ENCODE data around the gene CTF1.
A peak's percentile ranks its signal among the peaks of the same experiment; 100 is the strongest.

DNA sequence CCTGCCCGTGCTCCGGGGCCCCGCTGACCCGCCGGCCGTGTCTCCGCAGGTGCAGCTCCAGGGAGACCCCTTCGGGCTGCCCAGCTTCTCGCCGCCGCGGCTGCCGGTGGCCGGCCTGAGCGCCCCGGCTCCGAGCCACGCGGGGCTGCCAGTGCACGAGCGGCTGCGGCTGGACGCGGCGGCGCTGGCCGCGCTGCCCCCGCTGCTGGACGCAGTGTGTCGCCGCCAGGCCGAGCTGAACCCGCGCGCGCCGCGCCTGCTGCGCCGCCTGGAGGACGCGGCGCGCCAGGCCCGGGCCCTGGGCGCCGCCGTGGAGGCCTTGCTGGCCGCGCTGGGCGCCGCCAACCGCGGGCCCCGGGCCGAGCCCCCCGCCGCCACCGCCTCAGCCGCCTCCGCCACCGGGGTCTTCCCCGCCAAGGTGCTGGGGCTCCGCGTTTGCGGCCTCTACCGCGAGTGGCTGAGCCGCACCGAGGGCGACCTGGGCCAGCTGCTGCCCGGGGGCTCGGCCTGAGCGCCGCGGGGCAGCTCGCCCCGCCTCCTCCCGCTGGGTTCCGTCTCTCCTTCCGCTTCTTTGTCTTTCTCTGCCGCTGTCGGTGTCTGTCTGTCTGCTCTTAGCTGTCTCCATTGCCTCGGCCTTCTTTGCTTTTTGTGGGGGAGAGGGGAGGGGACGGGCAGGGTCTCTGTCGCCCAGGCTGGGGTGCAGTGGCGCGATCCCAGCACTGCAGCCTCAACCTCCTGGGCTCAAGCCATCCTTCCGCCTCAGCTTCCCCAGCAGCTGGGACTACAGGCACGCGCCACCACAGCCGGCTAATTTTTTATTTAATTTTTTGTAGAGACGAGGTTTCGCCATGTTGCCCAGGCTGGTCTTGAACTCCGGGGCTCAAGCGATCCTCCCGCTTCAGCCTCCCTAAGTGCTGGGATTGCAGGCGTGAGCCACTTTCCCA is 5.9 kb downstream of the CTF1 start:
- TF ChIP-seq CTCF (IDR thresholded peaks at IDR 0.05), result peak in 2 of 4 experiments; percentile 17 to 43
- no peak for TF ChIP-seq POLR2A (IDR thresholded peaks at IDR 0.05)
- TF ChIP-seq EP300 (IDR thresholded peaks at IDR 0.05), result no peak

Measured in sigmoid colon (tissue), 4 donors.